ENCODE data around the gene BMP7.
A peak's percentile ranks its signal among the peaks of the same experiment; 100 is the strongest.

The BMP7 gene

GRCh38 chr20:57161478-57162361 lies 104.7 kb downstream of the BMP7 start:
- Histone ChIP-seq H3K4me1 (ENCODE audit: control insufficient read depth, insufficient read depth, low read length) (no peaks in the 10 kb centered on the region), H3K9me3 (ENCODE audit: control insufficient read depth, insufficient read depth, low read depth, low read length) (no peaks in the 10 kb centered on the region), H3K36me3 (ENCODE audit: control insufficient read depth in 2 of 2, insufficient read depth in 1 of 2, low read length in 2 of 2) (no peaks in the 10 kb centered on the region), H3K4me3 (ENCODE audit: low read depth, low read length) (no peak overlapping the region), H3K27ac (ENCODE audit: extremely low read depth, low read depth, low read length) (no peak overlapping the region)
- ChIA-PET POLR2A (no interaction called here), CTCF (interaction anchor here (0.6 kb wide), 1 partner anchor 83 kb away, joined by 3 read pairs; no protein-coding TSS in a partner anchor)
- TF ChIP-seq SCRT2 (tag by site-specific recombination; IDR thresholded peaks at IDR 0.05) (peak; percentile 36; the same call in 1 of the 2 replicates), ZNF629 (tag by site-specific recombination; IDR thresholded peaks at IDR 0.05) (no peak)

- no peak overlapping the region for H3K4me3 ChIP-seq (ENCODE audit: low read depth, low read length)
- no peaks in the 10 kb centered on the region for H3K9me3 ChIP-seq (ENCODE audit: control insufficient read depth, insufficient read depth, low read depth, low read length)
- no peak for TF ChIP-seq ZSCAN18 (tag by site-specific recombination; IDR thresholded peaks at IDR 0.05)
- TF ChIP-seq ZBTB1 (tag by site-specific recombination; IDR thresholded peaks at IDR 0.05), result no peak
- TF ChIP-seq HOXC10 (CRISPR knock-in tag; IDR thresholded peaks at IDR 0.05), result no peak
- TF ChIP-seq ZBTB26 (tag by site-specific recombination; optimal IDR thresholded peaks at IDR 0.05), result no peak
- TF ChIP-seq GLIS1 (tag by site-specific recombination; IDR thresholded peaks at IDR 0.05), result no peak
- TF ChIP-seq ZNF518A (tag by site-specific recombination; conservative IDR thresholded peaks at IDR 0.05; ENCODE audit: low read depth), result no peak
- no peak for TF ChIP-seq ZNF776 (tag by site-specific recombination; IDR thresholded peaks at IDR 0.05; ENCODE audit: borderline replicate concordance)
- TF ChIP-seq ZNF175 (tag by site-specific recombination; IDR thresholded peaks at IDR 0.05), result no peak
- TF ChIP-seq PBX3 (CRISPR knock-in tag; IDR thresholded peaks at IDR 0.05), result no peak
- H3K27ac ChIP-seq (ENCODE audit: extremely low read depth, low read depth, low read length), result no peak overlapping the region
- H3K4me1 ChIP-seq (ENCODE audit: control insufficient read depth, insufficient read depth, low read length), result no peaks in the 10 kb centered on the region
- POLR2A ChIA-PET, result no interaction called here
- no peaks in the 10 kb centered on the region for H3K36me3 ChIP-seq (ENCODE audit: control insufficient read depth in 2 of 2, insufficient read depth in 1 of 2, low read length in 2 of 2)
- CTCF ChIA-PET, result interaction anchor here (0.6 kb wide), 1 partner anchor 82 kb away, joined by 3 read pairs; no protein-coding TSS in a partner anchor
These were observed 105.5 kb downstream of the BMP7 start for GRCh38 chr20:57160985-57161384.
